ENCODE data around the gene TBC1D3I.
"Not testable (repeated sequence)": the region's sequence is repeated elsewhere in the genome, so short reads cannot be mapped to it uniquely, and the experiment has no call there.

The TBC1D3I gene

GRCh38 chr17:36264470-36264869, at the start of gene TBC1D3I:
TSS of gene TBC1D3I (minus strand) at chr17:36264570. CDS start at chr17:36262985, 1,585 bp downstream.
- DNase-seq: not testable (repeated sequence)

- not testable (repeated sequence) for DNase-seq
Measured at GRCh38 chr17:36295161-36295560, 30.8 kb upstream of the TBC1D3I start.

- DNase-seq: not testable (repeated sequence)
Measured at GRCh38 chr17:36289965-36290612, 25.7 kb upstream of the TBC1D3I start.

- DNase-seq: not testable (repeated sequence)
Measured at GRCh38 chr17:36284219-36284618, 19.8 kb upstream of the TBC1D3I start.

GRCh38 chr17:36283256-36283655, 18.9 kb upstream of the TBC1D3I start:
- DNase-seq: not testable (repeated sequence)

- not testable (repeated sequence) for DNase-seq
Measured at GRCh38 chr17:36242046-36242445, 22.3 kb downstream of the TBC1D3I start.

- not testable (repeated sequence) for DNase-seq
Measured at GRCh38 chr17:36229644-36230043, 34.7 kb downstream of the TBC1D3I start.

GRCh38 chr17:36222967-36223366, 41.4 kb downstream of the TBC1D3I start:
- not testable (repeated sequence) for DNase-seq

- not testable (repeated sequence) for DNase-seq
Measured at GRCh38 chr17:36221581-36222100, 42.7 kb downstream of the TBC1D3I start.

GRCh38 chr17:36220737-36221580, 43.4 kb downstream of the TBC1D3I start:
- DNase-seq: not testable (repeated sequence)

GRCh38 chr17:36219556-36219955, 44.8 kb downstream of the TBC1D3I start:
- DNase-seq: not testable (repeated sequence)

- not testable (repeated sequence) for DNase-seq
Measured at GRCh38 chr17:36215406-36216308, 48.7 kb downstream of the TBC1D3I start.

- no peak for DNase-seq
Measured at GRCh38 chr17:36214918-36215317, 49.5 kb downstream of the TBC1D3I start.

GRCh38 chr17:36213695-36214094, 50.7 kb downstream of the TBC1D3I start:
- DNase-seq: no peak

GRCh38 chr17:36212966-36213365, 51.4 kb downstream of the TBC1D3I start:
- no peak for DNase-seq

- DNase-seq: no peak
Measured at GRCh38 chr17:36212272-36212605, 52.1 kb downstream of the TBC1D3I start.

GRCh38 chr17:36211484-36212271, 52.7 kb downstream of the TBC1D3I start:
- DNase-seq: not testable (repeated sequence)

- DNase-seq: not testable (repeated sequence)
Measured at GRCh38 chr17:36210439-36211211, 53.7 kb downstream of the TBC1D3I start, which contains the start of gene CCL4L2. TSS of gene CCL4L2 (plus strand) at chr17:36211063.

GRCh38 chr17:36209575-36209974, 54.8 kb downstream of the TBC1D3I start:
- DNase-seq: no peak

- DNase-seq: not testable (repeated sequence)
Measured at GRCh38 chr17:36207383-36207782, 57.0 kb downstream of the TBC1D3I start.

GRCh38 chr17:36206486-36206821, 57.9 kb downstream of the TBC1D3I start:
- DNase-seq: not testable (repeated sequence)
